Breast epithelium (tissue), 3 donors: Measurements from ENCODE around the gene NAV1.

Experiments used
- CTCF ChIP-seq, 3 donors: fragments of 450-650 bp; IDR thresholded peaks; one replicate each; pipeline ENCODE4 v1.5.1; 2016 to 2017; ENCODE audit warnings: antibody characterized with exemption in 3 of 3, mild to moderate bottlenecking in 3 of 3, moderate library complexity in 3 of 3
- POLR2A ChIP-seq: fragments of 450-650 bp; IDR thresholded peaks from one replicate; pipeline ENCODE4 v1.6.1; 2016; ENCODE audit warnings: antibody characterized with exemption, mild to moderate bottlenecking, moderate library complexity
- POLR2AphosphoS5 ChIP-seq, 3 donors: sonication (generic); formaldehyde crosslinking; IDR thresholded peaks; one replicate each; pipeline ENCODE4 v1.6.1; 2017; ENCODE audit warnings: antibody characterized with exemption in 3 of 3

GRCh38 chr1:201490708-201491131, 48.2 kb upstream of the NAV1 start:
- TF ChIP-seq CTCF (IDR thresholded peaks at IDR 0.05) (no peak), POLR2A (no peak), POLR2AphosphoS5 (IDR thresholded peaks at IDR 0.05) (no peak)
